GM12878 (cell line): ENCODE measurements around the gene MACF1. TPM values are rescaled to one million over a fixed set of nuclear protein-coding genes. Genes with fewer than 3 reads are reported as not detected.

Experiments
- ATAC-seq: fragments of 200-7000 bp; cut with Tn5 transposase; 3 replicates; pipeline ENCODE4 v1.9.1; 2020; ENCODE audit warnings: mild to moderate bottlenecking, moderate library complexity
- BruUV-seq: library from RNA; stranded (reverse); fragments of 400-500 nt; replicated peaks from 2 replicates; lab custom pipeline; 2021; lab: Mats Ljungman, UMichigan
- CTCF ChIA-PET: fragments of 300-600 bp; sonication (Branson Sonifier 250); formaldehyde crosslinking; extraction: SDS; loops from one replicate; lab custom pipeline; 2021; ENCODE audit warnings: inconsistent platforms; lab: Yijun Ruan, JAX
- POLR2A ChIA-PET: fragments of 350-600 bp; formaldehyde crosslinking; extraction: SDS; loops from one replicate; lab custom pipeline; 2021; ENCODE audit warnings: inconsistent platforms; lab: Charles Lee
- RAD21 ChIA-PET: fragments of 300-600 bp; sonication (Branson Sonifier 250); formaldehyde crosslinking; loops from one replicate; lab custom pipeline; 2023; ENCODE audit warnings: antibody characterized with exemption; ENCODE audit not compliant: unreplicated experiment; lab: Charles Lee
- SMC1A ChIA-PET: fragments of 300-600 bp; sonication (Branson Sonifier 250); formaldehyde crosslinking; loops from one replicate; lab custom pipeline; 2023; ENCODE audit not compliant: unreplicated experiment, uncharacterized antibody; lab: Charles Lee
- DNase-seq: peaks from one replicate; pipeline ENCODE4 v3.0.0-alpha.2; 2011; ENCODE audit warnings: low read depth, low spot score
- FAIRE-seq: peaks from 3 replicates; lab custom pipeline; 2011; peaks lifted over from hg19 to GRCh38; lab: Jason Lieb, UNC
- H2AFZ ChIP-seq: 2 replicates; pipeline ENCODE4 v1.6.0; 2011; ENCODE audit warnings: low read depth, low read length, control low read depth; ENCODE audit not compliant: control insufficient read depth
- H3K27ac ChIP-seq: 2 replicates; pipeline ENCODE4 v1.5.1; 2011; ENCODE audit warnings: control low read depth; ENCODE audit not compliant: control insufficient read depth, insufficient read depth
- H3K27me3 ChIP-seq, 2 experiments: replicated peaks in 1 of 2; 2 replicates each; pipeline versions ENCODE4 v1.6.0 to v1.6.1; 2011; ENCODE audit warnings: low read length in 1 of 2; ENCODE audit not compliant: control insufficient read depth in 2 of 2, insufficient read depth in 2 of 2
- H3K36me3 ChIP-seq, 2 experiments: 2 replicates each; pipeline ENCODE4 v1.5.1; 2011; ENCODE audit warnings: low read length in 1 of 2; ENCODE audit not compliant: control insufficient read depth in 2 of 2, insufficient read depth in 2 of 2
- H3K4me1 ChIP-seq: 2 replicates; pipeline ENCODE4 v1.6.1; 2011; ENCODE audit warnings: mild to moderate bottlenecking, low read length, moderate library complexity, mixed read lengths; ENCODE audit not compliant: control insufficient read depth, insufficient read depth
- H3K4me2 ChIP-seq: 2 replicates; pipeline ENCODE4 v1.6.0; 2011; ENCODE audit warnings: control low read depth; ENCODE audit not compliant: control insufficient read depth, insufficient read depth
- H3K4me3 ChIP-seq: fragments of 200-600 bp; sonication (generic); 2 replicates; pipeline ENCODE4 v1.5.1; 2016
- H3K79me2 ChIP-seq: 2 replicates; pipeline ENCODE4 v1.6.0; 2011; ENCODE audit warnings: low read length; ENCODE audit not compliant: control insufficient read depth, insufficient read depth
- H3K9ac ChIP-seq: 2 replicates; pipeline ENCODE4 v1.8.0; 2011; ENCODE audit warnings: low read length, control low read depth, mixed read lengths; ENCODE audit not compliant: control insufficient read depth, insufficient read depth
- H3K9me3 ChIP-seq: replicated peaks from 3 replicates; pipeline ENCODE4 v1.5.1; 2011; ENCODE audit warnings: mild to moderate bottlenecking, low read length; ENCODE audit not compliant: control insufficient read depth, insufficient read depth
- H4K20me1 ChIP-seq: 2 replicates; pipeline ENCODE4 v1.6.0; 2011; ENCODE audit not compliant: control insufficient read depth, insufficient read depth
- ATF7 ChIP-seq: fragments of 450-650 bp; IDR thresholded peaks from 2 replicates; pipeline ENCODE4 v1.6.1; 2016; ENCODE audit warnings: low read depth, mild to moderate bottlenecking
- BACH1 ChIP-seq: fragments of 450-650 bp; IDR thresholded peaks from 2 replicates; pipeline ENCODE4 v1.6.1; 2017; ENCODE audit warnings: mild to moderate bottlenecking, borderline replicate concordance
- BHLHE40 ChIP-seq, 2 experiments: fragments of 450-650 bp in 1 of 2; IDR thresholded peaks; 2 replicates each; pipeline ENCODE4 v1.6.1; 2011 to 2017; ENCODE audit warnings: low read depth in 2 of 2, borderline replicate concordance in 1 of 2, improper control_type of control experiment in 1 of 2, low read length in 1 of 2, mild to moderate bottlenecking in 1 of 2
- BRCA1 ChIP-seq: IDR thresholded peaks from 2 replicates; pipeline ENCODE4 v1.6.1; 2011; ENCODE audit warnings: low read depth, low read length, improper control_type of control experiment
- CREM ChIP-seq: IDR thresholded peaks from 2 replicates; pipeline ENCODE4 v1.6.1; 2014; ENCODE audit warnings: antibody characterized with exemption, low read depth
- FOXM1 ChIP-seq: IDR thresholded peaks from 2 replicates; pipeline ENCODE4 v1.6.1; 2012; ENCODE audit warnings: low read depth, mild to moderate bottlenecking, inconsistent platforms, low read length, moderate library complexity
- MEF2A ChIP-seq: IDR thresholded peaks from 2 replicates; pipeline ENCODE4 v1.6.1; 2011; ENCODE audit warnings: low read depth, mild to moderate bottlenecking, low read length, moderate library complexity; ENCODE audit not compliant: insufficient read depth
- RB1 ChIP-seq: fragments of 450-650 bp; formaldehyde crosslinking; IDR thresholded peaks from 2 replicates; pipeline ENCODE4 v1.6.1; 2017; ENCODE audit warnings: mild to moderate bottlenecking, borderline replicate concordance
- TARDBP ChIP-seq: IDR thresholded peaks from 2 replicates; pipeline ENCODE4 v1.6.1; 2016; ENCODE audit warnings: borderline replicate concordance
- TBL1XR1 ChIP-seq: IDR thresholded peaks from 2 replicates; pipeline ENCODE4 v1.6.1; 2012; ENCODE audit warnings: low read depth, low read length, improper control_type of control experiment
- YBX1 ChIP-seq: fragments of 450-650 bp; IDR thresholded peaks from 2 replicates; pipeline ENCODE4 v1.6.1; 2016; ENCODE audit warnings: antibody characterized with exemption
- ZNF274 ChIP-seq: IDR thresholded peaks from one replicate; pipeline ENCODE4 v1.8.0; 2011; ENCODE audit not compliant: insufficient read length, insufficient read depth
- ZNF592 ChIP-seq: fragments of 450-650 bp; IDR thresholded peaks from 2 replicates; pipeline ENCODE4 v1.6.1; 2017; ENCODE audit warnings: mild to moderate bottlenecking, moderate library complexity
- in situ Hi-C: fragments of 300-500 bp; cut with MboI; formaldehyde crosslinking; loops from 9 replicates; pipeline ENCODE4 v1.14.3; 2018; ENCODE audit warnings: mixed read lengths
- intact Hi-C: fragments of 100-400 bp; cut with micrococcal nuclease; formaldehyde crosslinking; loops from one replicate; pipeline ENCODE4 v1.14.2; 2022; ENCODE audit not compliant: unreplicated experiment
- polyA plus RNA-seq, 11 experiments: library from polyadenylated mRNA; depleted of rRNA in 4 of 11; unstranded in 6 of 11; stranded (reverse) in 5 of 11; fragments of >200 nt; fragmentation: Nextera tagmentation in 4 of 11; fragmentation: Illumina TruSeq in 1 of 11; extraction: Ambion mirVana in 4 of 11; extraction: Trizol in 1 of 11; gene quantifications; 1 replicate in 1 of 11; 2 replicates in 10 of 11; pipeline versions ENCODE4 v1.2.1 to v1.2.3, GENCODE V29; 2011 to 2016; ENCODE audit warnings: inconsistent platforms in 2 of 11, missing spikeins in 2 of 11, low read depth in 1 of 11
- total RNA-seq, 4 experiments: library from RNA; depleted of rRNA in 3 of 4; stranded (reverse); fragments of >200 nt in 3 of 4; fragmentation: Illumina TruSeq in 1 of 4; extraction: Trizol in 1 of 4; gene quantifications; 2 replicates each; pipeline versions ENCODE4 v1.2.1 to v1.2.3, GENCODE V29; 2013 to 2021

The MACF1 gene
- total and polyA plus RNA-seq, 10 of the 15 experiments (the other 5 are each of a cell fraction or from before 2014, with no cell fraction given) = 15.5 to 201 (median 76.9) TPM

- ChIA-PET CTCF (no interaction called here), RAD21 (no interaction called here), POLR2A (interaction anchor here (0.6 kb wide), 1 partner anchor 350 kb away, joined by 4 read pairs; no protein-coding TSS in a partner anchor), SMC1A (no interaction called here)
- TF ChIP-seq FOXM1 (no peak), TARDBP (no peak), YBX1 (no peak), RB1 (no peak), BHLHE40 (IDR thresholded peaks at IDR 0.05; ENCODE audit: borderline replicate concordance in 1 of 2, low read depth in 2 of 2, low read length in 1 of 2) (no peak), BRCA1 (no peak), BACH1 (no peak), TBL1XR1 (no peak), MEF2A (no peak), ATF7 (no peak), CREM (no peak), ZNF592 (no peak), ZNF274 (no peak)
- Histone ChIP-seq H3K4me3 (no peak overlapping the region), H3K4me1 (peaks cover 13% of the 10 kb centered on the region), H3K27me3 (no peaks in the 10 kb centered on the region), H2AFZ (no peak overlapping the region; the same call in 1 of the 2 replicates), H4K20me1 (no peaks in the 10 kb centered on the region), H3K4me2 (no peak overlapping the region), H3K9ac (no peak overlapping the region), H3K9me3 (no peaks in the 10 kb centered on the region), H3K79me2 (no peaks in the 10 kb centered on the region), H3K27ac (no peak overlapping the region), H3K36me3 (no peaks in the 10 kb centered on the region)
- in situ Hi-C loops (no loop called here), intact Hi-C loops (no loop called here)
- FAIRE-seq (no peak), ATAC-seq (no peak), DNase-seq (no peak)
- no TSS peak for BruUV-seq
These were observed 300.8 kb downstream of the MACF1 start for GRCh38 chr1:39505289-39505688.
